Peyer's patch (tissue), 4 donors: Measurements from ENCODE around the gene LRRC26.

Experiments
- POLR2A ChIP-seq, 2 donors: fragments of 450-650 bp; IDR thresholded peaks; one replicate each; pipeline ENCODE4 v1.5.1; 2017; ENCODE audit warnings: antibody characterized with exemption in 2 of 2, mild to moderate bottlenecking in 2 of 2, moderate library complexity in 2 of 2
- TF ChIP-seq, protein P1 (sequence below), 6 experiments: fragments of 450-650 bp in 4 of 6; fragments of 200-600 bp in 2 of 6; sonication (generic) in 1 of 6; IDR thresholded peaks; one replicate each; pipeline ENCODE4 v1.5.1; 2017 to 2019; ENCODE audit warnings: antibody characterized with exemption in 6 of 6, mild to moderate bottlenecking in 3 of 6, moderate library complexity in 1 of 6

DNA sequence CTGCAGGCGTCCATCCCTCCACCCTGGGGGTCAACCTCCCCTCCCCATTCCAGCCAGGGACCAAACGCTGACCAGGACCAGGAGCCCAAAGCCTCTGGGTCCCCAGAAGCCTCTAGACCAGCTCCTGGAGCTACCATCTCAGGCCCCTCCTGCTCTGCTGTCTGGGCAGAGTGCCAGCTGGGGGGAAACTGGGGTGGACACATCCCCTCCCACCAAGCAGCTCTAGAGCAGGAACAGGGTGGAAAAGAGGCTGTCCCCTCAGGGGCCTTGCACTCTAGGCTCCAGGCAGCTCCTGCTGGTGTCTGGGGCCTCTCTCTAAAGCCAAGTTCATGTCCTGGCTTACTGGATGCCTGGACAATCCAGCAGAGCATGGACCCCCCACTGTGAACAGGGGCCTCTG, 23.0 kb upstream of the LRRC26 start:
- TF ChIP-seq, protein P1, sequence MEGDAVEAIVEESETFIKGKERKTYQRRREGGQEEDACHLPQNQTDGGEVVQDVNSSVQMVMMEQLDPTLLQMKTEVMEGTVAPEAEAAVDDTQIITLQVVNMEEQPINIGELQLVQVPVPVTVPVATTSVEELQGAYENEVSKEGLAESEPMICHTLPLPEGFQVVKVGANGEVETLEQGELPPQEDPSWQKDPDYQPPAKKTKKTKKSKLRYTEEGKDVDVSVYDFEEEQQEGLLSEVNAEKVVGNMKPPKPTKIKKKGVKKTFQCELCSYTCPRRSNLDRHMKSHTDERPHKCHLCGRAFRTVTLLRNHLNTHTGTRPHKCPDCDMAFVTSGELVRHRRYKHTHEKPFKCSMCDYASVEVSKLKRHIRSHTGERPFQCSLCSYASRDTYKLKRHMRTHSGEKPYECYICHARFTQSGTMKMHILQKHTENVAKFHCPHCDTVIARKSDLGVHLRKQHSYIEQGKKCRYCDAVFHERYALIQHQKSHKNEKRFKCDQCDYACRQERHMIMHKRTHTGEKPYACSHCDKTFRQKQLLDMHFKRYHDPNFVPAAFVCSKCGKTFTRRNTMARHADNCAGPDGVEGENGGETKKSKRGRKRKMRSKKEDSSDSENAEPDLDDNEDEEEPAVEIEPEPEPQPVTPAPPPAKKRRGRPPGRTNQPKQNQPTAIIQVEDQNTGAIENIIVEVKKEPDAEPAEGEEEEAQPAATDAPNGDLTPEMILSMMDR (IDR thresholded peaks at IDR 0.05), result no peak
- no peak for TF ChIP-seq POLR2A (IDR thresholded peaks at IDR 0.05)
